ENCODE results near the gene CACNA2D4. TPM values are rescaled to one million over a fixed set of nuclear protein-coding genes. Genes with fewer than 3 reads are reported as not detected.

The CACNA2D4 gene
- total RNA-seq, 1 experiment from 2014 or later, result 1.7 TPM

DNA sequence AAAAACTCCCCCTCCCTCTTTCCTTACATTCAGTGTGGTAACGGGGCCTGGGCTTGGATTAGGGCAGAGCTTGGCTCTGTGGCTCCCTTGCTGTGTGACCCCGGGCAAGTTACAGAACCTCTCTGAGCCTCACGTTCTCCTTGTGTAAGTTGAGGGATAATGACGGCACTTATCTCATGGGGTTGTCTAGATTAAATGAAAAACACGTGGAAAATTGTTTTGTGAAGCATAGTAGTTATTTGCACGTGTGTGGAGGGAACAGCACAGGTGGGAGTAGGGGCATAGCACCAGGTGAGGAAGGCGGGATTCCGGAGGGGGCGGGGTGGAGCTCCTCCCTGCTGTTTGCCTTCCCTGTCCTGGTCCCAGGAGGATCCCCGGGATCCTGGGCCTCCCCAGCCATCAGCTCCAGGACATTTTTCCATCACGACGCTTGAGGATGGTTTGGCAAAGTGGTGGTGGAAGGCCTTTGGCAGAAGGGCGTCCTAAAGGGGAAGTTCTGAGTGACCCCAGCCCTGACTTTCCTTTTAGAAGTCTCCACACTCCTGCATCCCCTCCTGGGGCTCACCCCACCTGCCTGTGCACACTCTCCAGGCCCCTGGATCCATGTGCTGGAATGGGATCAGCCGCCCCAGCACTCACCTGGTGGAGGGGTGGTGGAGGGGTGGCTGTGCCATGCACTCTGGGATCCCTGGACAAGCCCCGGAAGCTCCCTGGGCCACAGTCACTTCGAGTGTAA, 75.4 kb downstream of the CACNA2D4 start:
- Histone ChIP-seq H3K9ac (ENCODE audit: low read length) (no peak overlapping the region), H3K4me3 (replicated peaks in 1 of 2; ENCODE audit: low read depth in 1 of 2, low read length in 2 of 2) (no peak overlapping the region), H3K79me2 (ENCODE audit: insufficient read depth, low read length) (no peaks in the 10 kb centered on the region), H2AFZ (ENCODE audit: low read depth, low read length, poor library complexity, severe bottlenecking) (no peak overlapping the region), H3K4me2 (ENCODE audit: low read length) (no peak overlapping the region), H3K9me2 (ENCODE audit: insufficient read depth) (no peaks in the 10 kb centered on the region), H3K36me3 (ENCODE audit: control insufficient read depth in 1 of 2, insufficient read depth in 2 of 2, low read length in 2 of 2) (no peaks in the 10 kb centered on the region), H4K20me1 (ENCODE audit: insufficient read depth) (no peaks in the 10 kb centered on the region), H3K27me3 (ENCODE audit: insufficient read depth, low read length) (no peaks in the 10 kb centered on the region), H3K27ac (ENCODE audit: low read depth, low read length) (no peak overlapping the region), H3K4me1 (ENCODE audit: control insufficient read depth in 1 of 2, insufficient read depth in 2 of 2, low read length in 2 of 2) (no peaks in the 10 kb centered on the region), H3K9me3 (ENCODE audit: control insufficient read depth in 1 of 2, insufficient read depth in 1 of 2, low read depth in 1 of 2, low read length in 2 of 2) (no peaks in the 10 kb centered on the region)
- intact Hi-C loops (cut with micrococcal nuclease), result no loop called here
- CTCF ChIA-PET, result no interaction called here
- TF ChIP-seq FOSL1 (IDR thresholded peaks at IDR 0.05; ENCODE audit: low read depth) (no peak), TCF7L2 (IDR thresholded peaks at IDR 0.05; ENCODE audit: borderline replicate concordance, extremely low read depth, insufficient read depth, insufficient read length) (no peak)
- no TSS peak for BruUV-seq (replicated peaks)
- POLR2A ChIA-PET, result no interaction called here
- no peak for DNase-seq (ENCODE audit: low read depth, low spot score)
- RAD21 ChIA-PET (ENCODE audit: low non-redundant PET in 1 of 2, low total read pairs in 2 of 2, uncharacterized antibody in 2 of 2, unreplicated experiment in 2 of 2), result no interaction called here
- ATAC-seq, result no peak

DNA sequence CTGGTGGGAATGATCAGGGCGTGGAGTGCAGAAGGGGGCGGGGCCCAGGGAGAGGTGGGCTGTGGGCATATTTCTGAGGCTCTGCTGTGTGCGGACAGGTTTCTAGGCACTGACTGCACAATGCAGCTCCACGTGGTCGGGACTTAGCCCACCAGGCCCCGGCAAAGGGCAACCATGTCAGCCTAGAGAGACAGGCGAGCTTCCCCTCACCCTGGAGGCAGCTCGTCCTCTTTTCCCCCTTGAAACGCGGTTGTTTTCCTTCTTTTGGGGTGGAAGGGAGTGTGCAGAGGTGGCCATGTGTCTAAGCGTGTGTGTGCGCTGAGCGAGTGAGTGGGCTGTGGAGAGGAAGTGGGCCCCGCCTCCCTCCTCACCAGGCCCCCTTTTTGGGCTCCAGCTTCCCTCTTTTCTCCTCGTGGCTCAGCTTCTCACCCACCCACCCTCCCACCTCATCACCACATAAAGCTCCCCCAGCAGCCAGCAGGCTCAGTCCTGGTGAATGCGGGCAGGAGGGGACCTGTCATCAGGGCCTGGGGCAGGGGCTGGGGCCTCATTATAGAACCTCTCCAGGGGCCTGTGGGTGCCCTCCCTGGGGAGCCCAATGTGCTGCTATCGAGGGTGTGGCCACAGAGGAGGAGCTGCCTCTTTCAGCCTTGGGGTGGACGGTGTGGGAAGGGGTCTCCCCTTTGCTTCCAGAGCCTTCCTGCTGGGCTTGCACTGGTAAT, 76.1 kb downstream of the CACNA2D4 start:
- no peak overlapping the region for H2AFZ ChIP-seq (ENCODE audit: low read depth, low read length, poor library complexity, severe bottlenecking)
- H3K27me3 ChIP-seq (ENCODE audit: insufficient read depth, low read length), result no peaks in the 10 kb centered on the region
- intact Hi-C loops (cut with micrococcal nuclease), result no loop called here
- no peak for DNase-seq (ENCODE audit: low read depth, low spot score)
- TF ChIP-seq ELF1 (IDR thresholded peaks at IDR 0.05; ENCODE audit: borderline replicate concordance, low read depth) (no peak), TCF7L2 (IDR thresholded peaks at IDR 0.05; ENCODE audit: borderline replicate concordance, extremely low read depth, insufficient read depth, insufficient read length) (no peak), POLR2AphosphoS5 (IDR thresholded peaks at IDR 0.05; ENCODE audit: low read depth, low read length) (no peak), POLR2A (IDR thresholded peaks at IDR 0.05; ENCODE audit: borderline replicate concordance, extremely low read depth, insufficient read depth, insufficient read length) (no peak), YY1 (IDR thresholded peaks at IDR 0.05; ENCODE audit: extremely low read depth, insufficient replicate concordance, low read depth, low read length) (no peak), ZFX (IDR thresholded peaks at IDR 0.05) (no peak), SIN3A (IDR thresholded peaks at IDR 0.05; ENCODE audit: low read depth) (no peak)
- H3K36me3 ChIP-seq (ENCODE audit: control insufficient read depth in 1 of 2, insufficient read depth in 2 of 2, low read length in 2 of 2), result no peaks in the 10 kb centered on the region
- no peak overlapping the region for H3K27ac ChIP-seq (ENCODE audit: low read depth, low read length)
- no peaks in the 10 kb centered on the region for H3K79me2 ChIP-seq (ENCODE audit: insufficient read depth, low read length)
- H3K4me1 ChIP-seq (ENCODE audit: control insufficient read depth in 1 of 2, insufficient read depth in 2 of 2, low read length in 2 of 2), result no peaks in the 10 kb centered on the region
- BruUV-seq (replicated peaks), result no TSS peak
- no peaks in the 10 kb centered on the region for H4K20me1 ChIP-seq (ENCODE audit: insufficient read depth)
- H3K4me2 ChIP-seq (ENCODE audit: low read length), result no peak overlapping the region
- H3K9ac ChIP-seq (ENCODE audit: low read length), result no peak overlapping the region
- no peak overlapping the region for H3K4me3 ChIP-seq (replicated peaks in 1 of 2; ENCODE audit: low read depth in 1 of 2, low read length in 2 of 2)
- no peaks in the 10 kb centered on the region for H3K9me3 ChIP-seq (ENCODE audit: control insufficient read depth in 1 of 2, insufficient read depth in 1 of 2, low read depth in 1 of 2, low read length in 2 of 2)
- POLR2A ChIA-PET, result no interaction called here
- RAD21 ChIA-PET (ENCODE audit: low non-redundant PET in 1 of 2, low total read pairs in 2 of 2, uncharacterized antibody in 2 of 2, unreplicated experiment in 2 of 2), result no interaction called here
- ATAC-seq, result no peak
- CTCF ChIA-PET, result no interaction called here
- no peaks in the 10 kb centered on the region for H3K9me2 ChIP-seq (ENCODE audit: insufficient read depth)
